HFFc6 (cell line): ENCODE data around the gene SRGAP2C. TPM values are rescaled to one million over a fixed set of nuclear protein-coding genes. Genes with fewer than 3 reads are reported as not detected.
"Not testable (repeated sequence)": the region's sequence is repeated elsewhere in the genome, so short reads cannot be mapped to it uniquely, and the experiment has no call there.

Source experiments
- DNase-seq: peaks from one replicate; pipeline ENCODE4 v3.0.0-alpha.2; 2018
- H3K27ac Mint-ChIP-seq: 2 replicates; pipeline ENCODE4 v1.8.0; 2020; ENCODE audit warnings: mild to moderate bottlenecking, mixed read lengths
- H3K27me3 Mint-ChIP-seq: 2 replicates; pipeline ENCODE4 v1.8.0; 2021; ENCODE audit warnings: mild to moderate bottlenecking, moderate library complexity, mixed read lengths; ENCODE audit not compliant: insufficient read depth
- H3K36me3 Mint-ChIP-seq: 2 replicates; pipeline ENCODE4 v1.8.0; 2021; ENCODE audit warnings: low read depth, mixed read lengths
- H3K4me1 Mint-ChIP-seq: 2 replicates; pipeline ENCODE4 v1.8.0; 2020; ENCODE audit warnings: low read depth, mixed read lengths
- H3K4me3 Mint-ChIP-seq: 2 replicates; pipeline ENCODE4 v1.8.0; 2020; ENCODE audit warnings: mild to moderate bottlenecking, moderate library complexity, mixed read lengths
- H3K9me3 Mint-ChIP-seq: 2 replicates; pipeline ENCODE4 v1.8.0; 2020; ENCODE audit warnings: mild to moderate bottlenecking, mixed read lengths
- total RNA-seq, 6 experiments: library from RNA; stranded (reverse); fragmentation: NEBNext Ultra II Directional; extraction: Animal tissue kit (Norgen Biotek cat#: 25700); gene quantifications; 2 replicates in 1 of 6; 3 replicates in 5 of 6; pipeline ENCODE4 v1.2.3, GENCODE V29; 2021

Gene SRGAP2C
- total RNA-seq, 6 experiments from 2014 or later: 13.8 to 34.6 (median 23.0) TPM

GRCh38 chr1:121226295-121226904, 41.6 kb downstream of the SRGAP2C start:
- H3K36me3 Mint-ChIP-seq, H3K4me3 Mint-ChIP-seq, H3K9me3 Mint-ChIP-seq, H3K4me1 Mint-ChIP-seq, H3K27me3 Mint-ChIP-seq, H3K27ac Mint-ChIP-seq, DNase-seq: not testable (repeated sequence)

GRCh38 chr1:121226925-121227324, 42.1 kb downstream of the SRGAP2C start:
- H3K27ac Mint-ChIP-seq, H3K36me3 Mint-ChIP-seq, H3K27me3 Mint-ChIP-seq, H3K4me3 Mint-ChIP-seq, H3K9me3 Mint-ChIP-seq, DNase-seq, H3K4me1 Mint-ChIP-seq: not testable (repeated sequence)

GRCh38 chr1:121227544-121228330, 43.0 kb downstream of the SRGAP2C start:
- H3K27ac Mint-ChIP-seq, H3K36me3 Mint-ChIP-seq, H3K4me1 Mint-ChIP-seq, H3K9me3 Mint-ChIP-seq, H3K4me3 Mint-ChIP-seq, DNase-seq, H3K27me3 Mint-ChIP-seq: not testable (repeated sequence)

- H3K9me3 Mint-ChIP-seq, H3K4me1 Mint-ChIP-seq, DNase-seq, H3K27ac Mint-ChIP-seq, H3K36me3 Mint-ChIP-seq, H3K27me3 Mint-ChIP-seq, H3K4me3 Mint-ChIP-seq: not testable (repeated sequence)
Measured at GRCh38 chr1:121230636-121231035, 45.9 kb downstream of the SRGAP2C start.

- H3K4me3 Mint-ChIP-seq, H3K4me1 Mint-ChIP-seq, H3K27ac Mint-ChIP-seq, DNase-seq, H3K36me3 Mint-ChIP-seq, H3K9me3 Mint-ChIP-seq, H3K27me3 Mint-ChIP-seq: not testable (repeated sequence)
Measured at GRCh38 chr1:121232445-121233125, 47.8 kb downstream of the SRGAP2C start.

GRCh38 chr1:121234090-121234759, 49.5 kb downstream of the SRGAP2C start:
- not testable (repeated sequence) for H3K9me3 Mint-ChIP-seq, DNase-seq, H3K4me1 Mint-ChIP-seq, H3K27ac Mint-ChIP-seq, H3K27me3 Mint-ChIP-seq, H3K36me3 Mint-ChIP-seq, H3K4me3 Mint-ChIP-seq

GRCh38 chr1:121238384-121238783, 53.6 kb downstream of the SRGAP2C start:
- not testable (repeated sequence) for DNase-seq, H3K4me1 Mint-ChIP-seq, H3K9me3 Mint-ChIP-seq, H3K27ac Mint-ChIP-seq, H3K36me3 Mint-ChIP-seq, H3K4me3 Mint-ChIP-seq, H3K27me3 Mint-ChIP-seq

GRCh38 chr1:121243913-121244312, 59.1 kb downstream of the SRGAP2C start:
- not testable (repeated sequence) for H3K27ac Mint-ChIP-seq, H3K36me3 Mint-ChIP-seq, H3K4me3 Mint-ChIP-seq, DNase-seq, H3K27me3 Mint-ChIP-seq, H3K4me1 Mint-ChIP-seq, H3K9me3 Mint-ChIP-seq

GRCh38 chr1:121246399-121246798, 61.6 kb downstream of the SRGAP2C start:
- H3K4me3 Mint-ChIP-seq, H3K27me3 Mint-ChIP-seq, H3K27ac Mint-ChIP-seq, H3K4me1 Mint-ChIP-seq, H3K36me3 Mint-ChIP-seq, DNase-seq, H3K9me3 Mint-ChIP-seq: not testable (repeated sequence)

- not testable (repeated sequence) for H3K27me3 Mint-ChIP-seq, H3K27ac Mint-ChIP-seq, H3K36me3 Mint-ChIP-seq, H3K9me3 Mint-ChIP-seq, H3K4me3 Mint-ChIP-seq, DNase-seq, H3K4me1 Mint-ChIP-seq
Measured at GRCh38 chr1:121252656-121253055, 67.9 kb downstream of the SRGAP2C start.

- not testable (repeated sequence) for H3K4me3 Mint-ChIP-seq, H3K27me3 Mint-ChIP-seq, H3K36me3 Mint-ChIP-seq, H3K27ac Mint-ChIP-seq, DNase-seq, H3K4me1 Mint-ChIP-seq, H3K9me3 Mint-ChIP-seq
Measured at GRCh38 chr1:121254618-121255017, 69.8 kb downstream of the SRGAP2C start.

GRCh38 chr1:121257632-121258031, 72.9 kb downstream of the SRGAP2C start:
- H3K27me3 Mint-ChIP-seq, H3K4me1 Mint-ChIP-seq, H3K9me3 Mint-ChIP-seq, H3K4me3 Mint-ChIP-seq, H3K36me3 Mint-ChIP-seq, DNase-seq, H3K27ac Mint-ChIP-seq: not testable (repeated sequence)

GRCh38 chr1:121258134-121258533, 73.4 kb downstream of the SRGAP2C start:
- not testable (repeated sequence) for H3K36me3 Mint-ChIP-seq, H3K27ac Mint-ChIP-seq, H3K9me3 Mint-ChIP-seq, DNase-seq, H3K4me1 Mint-ChIP-seq, H3K27me3 Mint-ChIP-seq, H3K4me3 Mint-ChIP-seq

GRCh38 chr1:121260205-121260604, 75.4 kb downstream of the SRGAP2C start:
- not testable (repeated sequence) for H3K27ac Mint-ChIP-seq, H3K4me1 Mint-ChIP-seq, H3K4me3 Mint-ChIP-seq, H3K27me3 Mint-ChIP-seq, DNase-seq, H3K9me3 Mint-ChIP-seq, H3K36me3 Mint-ChIP-seq
